ENCODE results near the gene SMAD7. TPM values are rescaled to one million over a fixed set of nuclear protein-coding genes. Genes with fewer than 3 reads are reported as not detected.

Gene SMAD7
- total and polyA plus RNA-seq, 8 donors: 4.2 to 22.4 (median 6.8) TPM

GRCh38 chr18:48979944-48980890, 29.5 kb upstream of the SMAD7 start:
- no peak for DNase-seq
- no peak overlapping the region for H3K4me3 ChIP-seq
- intact Hi-C loops (cut with DNase I): no loop called here
- no peak for ATAC-seq
- no peaks in the 10 kb centered on the region for H3K36me3 ChIP-seq
- H3K4me1 ChIP-seq: no peaks in the 10 kb centered on the region
- FAIRE-seq: no peak
- no peaks in the 10 kb centered on the region for H3K27me3 ChIP-seq
- H3K9me3 ChIP-seq: no peaks in the 10 kb centered on the region
- no peak for TF ChIP-seq CTCF (IDR thresholded peaks at IDR 0.05)
- 75 to 80% methylated on average over 11 of the region's 11 CpGs for WGBS, 2 donors
- H3K27ac ChIP-seq: no peak overlapping the region

- Histone ChIP-seq H3K36me3 (no peaks in the 10 kb centered on the region), H3K27me3 (no peaks in the 10 kb centered on the region), H3K27ac (no peak overlapping the region), H3K4me3 (no peak overlapping the region), H3K9me3 (no peaks in the 10 kb centered on the region), H3K4me1 (no peaks in the 10 kb centered on the region)
- intact Hi-C loops (cut with DNase I): no loop called here
- ATAC-seq (no peak), DNase-seq (no peak), FAIRE-seq (no peak)
- WGBS, 2 donors: 92 to 93% methylated on average over 9 of the region's 9 CpGs
- no peak for TF ChIP-seq CTCF (IDR thresholded peaks at IDR 0.05)
Observed at GRCh38 chr18:48977914-48978313, 27.1 kb upstream of the SMAD7 start.

- H3K4me1 ChIP-seq: no peaks in the 10 kb centered on the region
- H3K36me3 ChIP-seq: no peaks in the 10 kb centered on the region
- ATAC-seq (peak; percentile 84 to 92 (median 86)), DNase-seq (peak; percentile 67 to 90 (median 84)), FAIRE-seq (no peak)
- H3K27ac ChIP-seq: peak overlapping the region; percentile 68 to 83 (median 78)
- 1% methylated on average over 27 to 119 of the region's 119 CpGs for WGBS, 2 donors
- H3K9me3 ChIP-seq: no peaks in the 10 kb centered on the region
- no peak for TF ChIP-seq CTCF (IDR thresholded peaks at IDR 0.05)
- peak overlapping the region; percentile 53 to 69 (median 59) for H3K4me3 ChIP-seq
- H3K27me3 ChIP-seq: no peaks in the 10 kb centered on the region
- intact Hi-C loops (cut with DNase I): no loop called here
Observed at GRCh38 chr18:48975817-48976649, 25.3 kb upstream of the SMAD7 start.

DNA sequence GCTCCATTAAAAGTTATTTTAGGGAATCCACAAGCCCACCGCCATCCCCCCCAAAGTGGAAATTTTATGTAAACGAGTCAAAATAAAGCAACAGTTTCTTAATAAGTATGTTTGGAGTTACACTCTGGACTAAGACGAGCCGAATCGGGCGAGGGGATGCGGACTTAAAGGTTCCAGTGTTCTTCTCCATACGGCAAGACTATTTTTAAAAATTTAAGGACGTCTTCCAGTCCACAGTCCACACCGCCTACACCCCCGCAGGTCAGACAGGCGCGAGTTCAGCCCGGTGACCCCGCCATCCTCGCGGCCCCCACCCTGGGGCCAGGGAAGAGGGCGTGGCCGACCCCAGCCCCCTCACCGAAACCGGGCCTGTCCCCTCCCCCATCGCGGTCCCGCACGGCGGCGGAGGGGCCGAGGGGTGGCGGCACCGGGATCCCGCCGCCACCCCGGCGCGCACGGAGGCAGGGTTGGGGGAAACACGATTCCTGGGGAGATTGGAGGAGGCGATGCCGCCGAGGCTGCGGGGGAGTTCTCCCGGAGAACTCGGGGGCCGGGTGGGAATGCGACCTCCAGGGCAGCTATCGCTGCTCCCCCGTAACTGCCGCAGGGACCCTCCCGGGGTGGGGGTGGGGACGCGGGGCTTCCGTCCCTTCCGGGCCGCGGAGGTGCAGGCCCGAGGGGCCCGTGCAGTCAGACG, 24.5 kb upstream of the SMAD7 start:
- DNase-seq: peak in 2 of 6 donors; percentile 40 to 72
- H3K9me3 ChIP-seq: no peaks in the 10 kb centered on the region
- peak overlapping the region; percentile 47 to 69 (median 58) for H3K4me3 ChIP-seq
- no peak for FAIRE-seq
- H3K27ac ChIP-seq: peak overlapping the region; percentile 68 to 83 (median 78)
- peak; percentile 22 to 39 (median 30) for ATAC-seq
- H3K4me1 ChIP-seq: no peaks in the 10 kb centered on the region
- TF ChIP-seq CTCF (IDR thresholded peaks at IDR 0.05): no peak
- no peaks in the 10 kb centered on the region for H3K36me3 ChIP-seq
- WGBS, 2 donors: 6 to 8% methylated on average over 47 to 58 of the region's 58 CpGs
- no peaks in the 10 kb centered on the region for H3K27me3 ChIP-seq
- intact Hi-C loops (cut with DNase I): no loop called here
